Body of pancreas (tissue), 4 donors: ENCODE data around the gene ATP1A2. TPM values are rescaled to one million over a fixed set of nuclear protein-coding genes. Genes with fewer than 3 reads are reported as not detected.

Experiments used
- ATAC-seq: fragments of 150-250 bp; one replicate; pipeline ENCODE4 v1.9.1; 2016
- DNase-seq, 4 donors: peaks; one replicate each; pipeline ENCODE4 v3.0.0-alpha.2; 2019
- H3K27ac ChIP-seq, 4 donors: fragments of 200-600 bp; sonication (generic); 1 replicate in 3 of 4; 2 replicates in 1 of 4; pipeline versions ENCODE4 v1.5.1 to v1.6.1; 2016 to 2019; ENCODE audit warnings: mild to moderate bottlenecking in 1 of 4, mixed read lengths in 1 of 4, moderate library complexity in 1 of 4
- H3K27me3 ChIP-seq, 2 donors: fragments of 200-600 bp; sonication (generic); one replicate each; pipeline ENCODE4 v1.6.0; 2016; ENCODE audit warnings: mild to moderate bottlenecking in 1 of 2
- H3K36me3 ChIP-seq, 2 donors: fragments of 200-600 bp; sonication (generic); replicated peaks in 1 of 2; 2 replicates each; pipeline ENCODE4 v1.5.1; 2016; ENCODE audit warnings: low read depth in 2 of 2; ENCODE audit not compliant: insufficient read depth in 1 of 2
- H3K4me1 ChIP-seq: fragments of 200-600 bp; sonication (generic); one replicate; pipeline ENCODE4 v1.6.0; 2016
- H3K4me3 ChIP-seq, 2 donors: fragments of 200-600 bp; sonication (generic); 1 replicate in 1 of 2; 2 replicates in 1 of 2; pipeline ENCODE4 v1.5.1; 2016 to 2019
- H3K9me3 ChIP-seq, 3 donors: fragments of 200-600 bp; sonication (generic); 1 replicate in 2 of 3; 2 replicates in 1 of 3; pipeline ENCODE4 v1.5.1; 2016
- POLR2A ChIP-seq, 3 donors: fragments of 450-650 bp; IDR thresholded peaks; one replicate each; pipeline ENCODE4 v1.6.1; 2016; ENCODE audit warnings: antibody characterized with exemption in 3 of 3, mild to moderate bottlenecking in 2 of 3
- WGBS, 2 donors: methylation state at CpG; one replicate each; pipeline ENCODE4 v1.1.5; 2017; 5-methylcytosine and 5-hydroxymethylcytosine counted together
- intact Hi-C: fragments of 100-400 bp; cut with DNase I; formaldehyde crosslinking; loops from one replicate; pipeline ENCODE4 v1.15.1; 2023
- total RNA-seq, 2 donors: library from RNA; depleted of rRNA; stranded (reverse); fragments of >200 nt; gene quantifications; one replicate each; pipeline ENCODE4 v1.1.0, GENCODE V29; 2016
- TF ChIP-seq, protein P1 (sequence below), 7 experiments: fragments of 450-650 bp in 4 of 7; fragments of 200-600 bp in 3 of 7; sonication (generic) in 3 of 7; IDR thresholded peaks; one replicate each; pipeline ENCODE4 v1.5.1; 2016 to 2019; ENCODE audit warnings: antibody characterized with exemption in 7 of 7

The ATP1A2 gene
- total RNA-seq, 2 donors from 2014 or later = 1.6 to 41.2 TPM

DNA sequence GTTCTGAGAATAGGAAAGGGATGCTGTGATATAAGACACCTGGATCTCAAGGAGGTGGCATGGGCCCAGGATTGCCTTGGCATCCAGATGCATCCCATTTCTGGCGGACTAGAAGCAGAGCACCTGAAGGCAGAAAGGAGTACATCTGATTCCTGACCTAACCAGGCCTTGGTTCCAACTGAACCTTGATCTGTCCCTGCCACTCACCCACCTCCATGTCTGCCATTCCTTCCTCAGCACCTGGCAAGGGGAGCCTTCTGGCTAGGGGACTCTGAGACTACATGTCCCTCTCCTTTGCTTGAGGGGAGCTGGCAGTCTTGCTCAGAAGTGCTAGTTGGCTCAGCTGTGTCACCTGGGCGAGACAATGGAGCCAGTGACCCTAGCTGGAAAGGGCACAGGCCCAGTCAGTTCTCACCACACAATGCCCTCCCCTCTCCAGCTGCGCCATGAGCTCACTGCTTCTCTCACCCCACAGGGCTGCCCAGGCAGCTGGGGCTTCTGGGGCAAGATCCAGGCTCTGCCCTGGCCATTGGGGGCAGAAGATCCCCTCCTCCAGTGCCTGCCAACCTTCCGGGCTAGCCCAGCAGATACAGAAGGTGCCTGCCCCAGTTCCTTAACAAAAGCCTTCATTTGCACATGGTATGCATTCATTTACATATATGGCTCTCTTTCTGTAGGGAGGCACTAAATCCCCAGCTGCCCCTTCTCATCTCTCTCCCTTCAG lies 20.0 kb upstream of the ATP1A2 start:
- intact Hi-C loops = no loop called here
- Histone ChIP-seq H3K27ac (no peak overlapping the region), H3K4me1 (peaks cover 51% of the 10 kb centered on the region), H3K27me3 (no peaks in the 10 kb centered on the region), H3K36me3 (peaks cover 0 to 8% of the 10 kb centered on the region in 2 donors), H3K9me3 (no peaks in the 10 kb centered on the region), H3K4me3 (no peak overlapping the region)
- TF ChIP-seq, protein P1, sequence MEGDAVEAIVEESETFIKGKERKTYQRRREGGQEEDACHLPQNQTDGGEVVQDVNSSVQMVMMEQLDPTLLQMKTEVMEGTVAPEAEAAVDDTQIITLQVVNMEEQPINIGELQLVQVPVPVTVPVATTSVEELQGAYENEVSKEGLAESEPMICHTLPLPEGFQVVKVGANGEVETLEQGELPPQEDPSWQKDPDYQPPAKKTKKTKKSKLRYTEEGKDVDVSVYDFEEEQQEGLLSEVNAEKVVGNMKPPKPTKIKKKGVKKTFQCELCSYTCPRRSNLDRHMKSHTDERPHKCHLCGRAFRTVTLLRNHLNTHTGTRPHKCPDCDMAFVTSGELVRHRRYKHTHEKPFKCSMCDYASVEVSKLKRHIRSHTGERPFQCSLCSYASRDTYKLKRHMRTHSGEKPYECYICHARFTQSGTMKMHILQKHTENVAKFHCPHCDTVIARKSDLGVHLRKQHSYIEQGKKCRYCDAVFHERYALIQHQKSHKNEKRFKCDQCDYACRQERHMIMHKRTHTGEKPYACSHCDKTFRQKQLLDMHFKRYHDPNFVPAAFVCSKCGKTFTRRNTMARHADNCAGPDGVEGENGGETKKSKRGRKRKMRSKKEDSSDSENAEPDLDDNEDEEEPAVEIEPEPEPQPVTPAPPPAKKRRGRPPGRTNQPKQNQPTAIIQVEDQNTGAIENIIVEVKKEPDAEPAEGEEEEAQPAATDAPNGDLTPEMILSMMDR (IDR thresholded peaks at IDR 0.05) = no peak
- TF ChIP-seq POLR2A (IDR thresholded peaks at IDR 0.05) = no peak
- 86 to 98% methylated on average over 3 to 4 of the region's 4 CpGs for WGBS, 2 donors
- no peak for ATAC-seq
- peak in 1 of 4 donors; percentile 14 for DNase-seq

DNA sequence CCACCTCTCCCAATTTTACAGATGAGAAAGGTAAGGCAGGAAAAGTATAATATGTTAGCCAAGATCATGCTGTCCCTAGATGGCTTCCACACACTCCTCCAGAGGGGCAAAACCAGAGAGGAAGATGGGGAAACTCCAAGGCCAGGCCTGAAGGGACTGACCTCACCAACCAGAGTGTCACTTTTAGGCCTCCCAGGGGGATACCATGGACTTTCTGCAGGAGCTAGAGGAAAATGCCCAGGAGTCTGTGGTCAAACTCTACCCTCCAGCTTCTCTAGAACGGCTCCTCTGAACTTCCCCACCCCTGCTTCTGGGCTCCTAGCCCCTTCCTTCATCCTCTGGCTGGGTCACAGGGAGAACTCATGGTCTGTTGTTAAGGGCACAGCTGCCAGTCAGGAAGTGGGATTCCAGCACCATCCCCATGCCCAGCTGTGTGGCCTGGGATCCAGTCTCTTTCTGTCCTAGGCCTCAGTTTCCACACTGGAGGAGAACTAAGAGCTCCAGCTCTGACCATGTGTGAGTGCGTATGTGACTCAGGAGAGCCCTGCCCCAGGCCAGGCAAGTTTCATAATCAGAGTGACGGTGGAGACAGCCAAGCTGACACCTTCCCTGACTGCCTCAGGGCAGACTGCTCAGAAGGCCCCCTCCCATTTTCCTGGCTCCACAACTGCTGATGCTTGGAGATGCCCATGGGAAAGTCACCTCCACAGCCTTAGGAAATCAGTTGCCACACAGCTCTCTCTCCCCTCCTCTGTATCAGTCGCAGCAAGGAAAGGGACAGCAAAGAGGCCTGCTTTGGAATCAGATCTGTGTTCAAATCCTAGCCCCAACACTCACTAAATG lies 19.1 kb upstream of the ATP1A2 start:
- WGBS, 2 donors = 57 to 75% methylated on average over 4 of the region's 4 CpGs
- intact Hi-C loops = no loop called here
- TF ChIP-seq POLR2A (IDR thresholded peaks at IDR 0.05) = no peak
- TF ChIP-seq, protein P1 (IDR thresholded peaks at IDR 0.05) = no peak

GRCh38 chr1:160097151-160097910 lies 18.2 kb upstream of the ATP1A2 start:
- no peaks in the 10 kb centered on the region for H3K9me3 ChIP-seq
- no peaks in the 10 kb centered on the region for H3K27me3 ChIP-seq
- H3K27ac ChIP-seq = peak overlapping the region in 3 of 4 donors; percentile 87 to 93 (median 91)
- DNase-seq (no peak), ATAC-seq (no peak)
- intact Hi-C loops = no loop called here
- H3K4me1 ChIP-seq = peaks cover 63% of the 10 kb centered on the region
- 67 to 73% methylated on average over 4 to 5 of the region's 5 CpGs for WGBS, 2 donors
- TF ChIP-seq, protein P1 (IDR thresholded peaks at IDR 0.05) = no peak
- TF ChIP-seq POLR2A (IDR thresholded peaks at IDR 0.05) = no peak
- H3K36me3 ChIP-seq = no peaks in the 10 kb centered on the region
- H3K4me3 ChIP-seq = peak overlapping the region in 1 of 2 donors; percentile 79

More for the DNA sequence above, 19.1 kb upstream of the ATP1A2 start:
- Histone ChIP-seq H3K36me3 (peaks cover 0 to 3% of the 10 kb centered on the region in 2 donors), H3K27ac (no peak overlapping the region), H3K27me3 (no peaks in the 10 kb centered on the region), H3K4me3 (no peak overlapping the region), H3K4me1 (peaks cover 60% of the 10 kb centered on the region), H3K9me3 (no peaks in the 10 kb centered on the region)
- no peak for ATAC-seq
- peak in 1 of 4 donors; percentile 33 for DNase-seq

GRCh38 chr1:160097911-160098851 lies 17.4 kb upstream of the ATP1A2 start, which contains the start of gene IGSF8:
Gene IGSF8, minus strand, starts transcription at chr1:160098619. Its CDS starts 147 bp downstream, at chr1:160098472.
- WGBS, 2 donors = 0% methylated on average over 8 to 59 of the region's 64 CpGs
- peak; percentile 34 to 64 (median 42) for TF ChIP-seq POLR2A (IDR thresholded peaks at IDR 0.05)
- TF ChIP-seq, protein P1 (IDR thresholded peaks at IDR 0.05) = no peak
- intact Hi-C loops = no loop called here
- peak; percentile 77 for ATAC-seq
- H3K36me3 ChIP-seq = no peaks in the 10 kb centered on the region
- peak within 1 kb of the TSS; percentile 71 to 79 for H3K4me3 ChIP-seq
- peaks cover 63% of the 10 kb centered on the region for H3K4me1 ChIP-seq
- no peaks in the 10 kb centered on the region for H3K27me3 ChIP-seq
- DNase-seq = peak; percentile 82 to 95 (median 94)
- peak within 1 kb of the TSS; percentile 91 to 99 (median 96) for H3K27ac ChIP-seq
- no peaks in the 10 kb centered on the region for H3K9me3 ChIP-seq
